PC-9 (cell line): Measurements from ENCODE around the gene ACER1.

Source experiments
- CTCF ChIP-seq: fragments of 200-600 bp; sonication (generic); conservative IDR thresholded peaks from 2 replicates; pipeline ENCODE4 v1.6.1; 2017; ENCODE audit warnings: mixed run types, antibody characterized with exemption, mild to moderate bottlenecking, moderate library complexity
- EZH2 ChIP-seq: fragments of 200-600 bp; sonication (generic); IDR thresholded peaks from 2 replicates; pipeline ENCODE4 v1.8.0; 2017; ENCODE audit warnings: antibody characterized with exemption, low read depth

GRCh38 chr19:6373813-6374108 is 40.3 kb upstream of the ACER1 start:
- TF ChIP-seq CTCF (no peak), EZH2 (no peak)
